Hematopoietic multipotent progenitor cell treated with erythropoietin and hydrocortisone succinate and interleukin-3 and kit ligand, for 17 days (in vitro differentiated cells): Measurements from ENCODE around the gene FOXL1.

Source experiments
- DNase-seq: peaks from one replicate; pipeline ENCODE4 v3.0.0-alpha.2; 2015; ENCODE audit warnings: low spot score

Gene FOXL1

DNA sequence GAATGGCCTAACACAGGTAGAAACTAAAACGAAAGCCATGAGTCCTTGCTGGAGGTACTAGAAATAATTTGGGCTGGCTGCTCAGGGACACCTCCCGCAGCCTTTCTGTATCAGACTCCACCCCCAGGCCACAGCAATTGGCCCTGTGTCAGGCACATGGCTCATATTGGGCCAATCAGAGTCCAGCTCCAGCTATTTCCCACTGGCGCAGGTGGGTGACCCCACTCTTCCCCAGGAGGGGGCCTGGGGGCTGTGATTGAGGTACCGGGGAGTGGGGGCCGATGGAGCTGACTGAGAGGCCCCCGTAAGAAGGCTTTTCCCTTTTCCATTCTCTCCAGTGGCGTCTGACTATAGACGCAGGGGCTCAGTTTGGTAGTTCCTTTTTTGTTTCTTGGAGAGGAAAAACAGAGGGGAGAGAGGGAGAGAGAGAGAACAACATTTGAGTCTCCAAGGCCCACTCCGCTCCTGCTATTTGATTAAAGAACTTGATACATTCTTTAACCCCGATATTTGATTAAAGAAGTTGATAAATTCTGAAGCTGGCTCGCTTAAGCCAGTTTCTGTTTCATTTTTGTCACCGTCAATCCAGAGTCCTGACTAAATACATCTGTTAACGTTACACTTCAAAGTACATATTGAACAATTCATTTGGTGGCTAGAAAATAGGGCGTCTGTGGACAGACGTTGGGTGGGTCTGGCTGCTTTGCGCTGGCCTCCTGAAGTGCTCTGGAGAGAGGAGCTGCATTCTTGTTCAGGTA is 26.3 kb downstream of the FOXL1 start:
- no peak for DNase-seq

DNA sequence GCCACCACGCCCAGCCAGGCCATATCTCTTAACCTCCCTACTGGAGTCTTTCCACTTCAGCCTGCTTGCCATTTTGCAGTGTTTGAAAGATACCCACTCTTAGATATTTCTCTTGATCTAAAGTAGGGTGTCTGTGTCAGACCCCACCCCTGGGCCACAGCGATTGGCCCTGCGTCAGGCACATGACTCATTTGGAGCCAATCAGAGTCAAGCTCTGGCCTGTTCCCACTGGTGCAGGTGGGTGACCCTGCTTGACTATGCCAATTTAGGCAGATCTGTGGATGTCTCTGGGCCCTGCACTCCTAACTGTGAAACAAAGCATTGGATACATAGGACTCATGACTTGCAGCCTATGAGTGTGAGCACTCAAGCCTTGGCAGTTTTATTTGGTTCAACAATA is 27.6 kb downstream of the FOXL1 start:
- DNase-seq, result no peak

DNA sequence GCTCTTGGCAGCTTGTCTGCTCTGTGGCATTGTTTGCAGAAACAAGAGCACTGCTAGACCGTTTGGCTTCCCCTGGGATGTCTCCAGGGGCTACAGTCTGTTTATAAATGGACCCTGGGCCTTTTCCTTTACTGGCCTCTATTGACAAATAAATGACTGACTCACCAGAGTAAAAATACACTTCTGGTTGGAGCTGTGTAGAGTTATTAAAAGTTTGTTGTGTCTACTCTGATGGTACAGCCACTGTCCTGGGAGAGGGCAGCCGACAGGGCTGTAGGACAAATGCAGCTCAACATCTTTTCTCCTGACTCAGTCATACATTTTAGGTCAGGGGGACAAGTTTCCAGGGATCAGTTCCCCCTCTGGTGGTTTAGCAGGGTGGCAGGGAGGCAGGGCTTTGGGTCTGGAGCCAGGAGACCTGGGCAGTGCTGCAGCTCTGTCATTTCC is 30.0 kb downstream of the FOXL1 start:
- DNase-seq, result no peak

DNA sequence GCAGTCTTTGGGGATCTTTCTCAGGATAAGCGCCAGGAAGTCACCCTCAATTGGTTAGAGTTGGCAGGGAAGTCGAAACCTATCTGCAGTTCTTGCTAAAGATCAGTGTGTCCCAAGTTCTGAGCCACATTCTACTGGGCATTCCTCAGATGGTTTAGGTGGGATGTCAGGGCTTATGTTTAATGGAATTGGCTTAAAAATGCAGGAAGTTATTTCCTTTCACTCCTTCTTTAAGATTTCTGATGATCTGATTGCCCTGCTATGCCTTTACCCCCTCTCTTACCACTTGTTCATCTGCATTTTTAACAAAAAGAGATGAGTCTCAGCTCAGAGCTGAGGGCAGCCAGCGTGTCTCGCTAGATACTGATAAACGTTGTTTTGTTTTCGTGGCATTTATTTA is 30.8 kb downstream of the FOXL1 start:
- no peak for DNase-seq

DNA sequence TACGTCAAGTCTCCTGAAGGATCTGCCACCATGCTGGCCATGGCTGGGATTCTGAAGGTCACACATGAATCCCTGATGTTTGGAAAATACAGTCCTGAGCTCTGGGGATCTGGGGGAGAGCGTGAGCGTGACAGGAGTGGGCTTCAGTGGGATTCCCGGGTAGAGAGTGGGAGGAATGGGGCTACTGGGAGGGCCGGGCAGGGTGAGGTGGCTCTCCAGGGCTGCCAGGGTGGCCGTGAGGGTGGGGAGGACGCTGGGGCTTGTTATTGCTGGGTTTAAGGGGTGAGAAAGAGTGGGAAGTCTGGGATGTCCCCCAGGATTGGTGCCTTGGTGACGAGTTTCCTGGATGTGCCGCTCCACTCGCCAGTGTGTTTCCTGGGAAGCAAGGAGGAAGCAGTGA is 31.3 kb downstream of the FOXL1 start:
- DNase-seq, result no peak

DNA sequence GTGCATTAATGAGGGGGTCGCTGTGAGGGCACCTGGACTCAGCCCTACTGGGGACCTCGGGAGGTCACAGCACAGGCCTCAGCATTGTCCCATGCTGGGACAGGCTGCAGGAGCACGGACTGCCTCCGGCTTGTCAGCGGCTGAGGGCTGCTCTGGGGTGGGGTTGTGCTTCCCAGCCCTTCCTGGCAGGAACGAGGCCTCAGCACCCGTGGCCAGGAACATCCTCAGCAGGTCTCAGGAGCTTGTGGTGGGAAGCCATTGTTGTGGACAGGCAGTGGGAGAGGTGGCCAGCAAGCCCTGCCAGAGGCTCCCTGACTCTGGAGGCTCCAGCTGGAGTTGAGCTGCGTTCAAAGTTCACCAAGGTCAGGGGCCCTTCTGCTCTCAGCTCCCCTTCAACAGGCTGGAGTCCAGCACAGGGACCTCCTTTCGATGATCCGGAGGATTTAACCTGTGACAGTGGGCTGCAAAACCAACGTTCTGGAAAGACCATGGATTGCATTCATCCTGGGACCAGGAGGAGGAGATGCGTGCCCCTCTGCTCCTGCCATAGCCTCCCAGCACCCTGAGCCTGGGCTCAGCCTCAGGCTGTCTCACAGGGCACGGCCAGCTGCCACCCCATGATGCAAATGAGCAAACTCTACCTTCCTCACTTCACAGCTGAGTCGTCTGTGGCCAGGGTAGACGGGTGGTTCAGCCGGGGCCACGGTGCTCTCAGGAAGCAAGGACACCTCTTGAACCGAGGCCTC is 32.6 kb downstream of the FOXL1 start:
- DNase-seq, result no peak

DNA sequence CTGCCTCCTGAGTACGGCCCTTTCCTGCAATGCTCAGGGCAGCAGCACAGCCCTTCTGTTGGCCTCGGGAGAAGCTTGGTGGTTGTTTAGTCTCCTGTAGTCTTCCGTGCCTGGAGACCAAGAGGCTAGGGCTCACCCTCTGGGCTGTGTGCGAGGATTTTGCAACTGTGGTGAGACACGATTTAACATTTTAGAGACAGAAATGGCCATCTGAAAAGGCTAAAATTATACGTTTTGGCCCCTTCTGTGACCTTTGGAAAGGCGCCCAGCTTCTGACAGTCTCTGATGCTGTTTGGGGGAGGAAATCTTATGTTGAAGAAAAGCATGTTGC is 33.1 kb downstream of the FOXL1 start:
- no peak for DNase-seq

DNA sequence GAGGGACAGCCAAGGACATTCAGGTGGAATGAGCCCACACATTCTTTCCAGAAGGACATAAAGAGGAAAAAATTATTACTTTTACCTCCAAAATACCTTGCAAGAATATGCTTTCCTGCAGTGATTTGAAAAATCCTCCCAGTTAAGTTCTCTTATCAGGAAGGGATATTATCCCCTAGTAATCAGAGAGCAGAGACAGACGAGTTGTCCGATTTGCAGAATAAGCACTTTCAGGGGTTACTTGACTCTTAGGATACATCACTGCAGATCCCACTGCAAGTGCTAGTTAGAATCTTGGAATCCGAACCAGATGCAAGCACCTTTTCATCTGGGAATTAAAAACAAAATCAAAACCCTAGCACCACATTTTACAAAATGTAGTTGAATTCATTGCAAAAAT is 33.6 kb downstream of the FOXL1 start:
- DNase-seq, result no peak

DNA sequence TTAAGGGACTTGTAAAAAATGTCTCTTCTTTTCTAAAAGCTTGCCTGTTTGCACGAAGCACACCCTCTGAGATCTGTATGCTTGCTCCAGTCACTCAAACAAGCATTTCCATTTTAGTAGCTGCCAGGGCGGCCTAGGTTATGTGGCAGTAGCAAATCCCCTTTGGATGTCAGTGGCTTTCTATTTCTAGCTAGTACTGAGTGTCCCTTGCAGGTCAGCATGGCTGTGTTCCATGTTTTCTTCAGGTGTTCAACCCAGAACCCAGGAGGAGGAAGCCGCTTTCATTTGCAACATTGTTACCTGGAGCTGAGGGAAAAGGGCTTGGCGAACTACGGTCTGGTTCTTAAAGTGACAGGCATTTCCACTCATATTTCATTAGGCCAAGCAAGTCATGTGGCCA is 36.4 kb downstream of the FOXL1 start:
- DNase-seq, result no peak

DNA sequence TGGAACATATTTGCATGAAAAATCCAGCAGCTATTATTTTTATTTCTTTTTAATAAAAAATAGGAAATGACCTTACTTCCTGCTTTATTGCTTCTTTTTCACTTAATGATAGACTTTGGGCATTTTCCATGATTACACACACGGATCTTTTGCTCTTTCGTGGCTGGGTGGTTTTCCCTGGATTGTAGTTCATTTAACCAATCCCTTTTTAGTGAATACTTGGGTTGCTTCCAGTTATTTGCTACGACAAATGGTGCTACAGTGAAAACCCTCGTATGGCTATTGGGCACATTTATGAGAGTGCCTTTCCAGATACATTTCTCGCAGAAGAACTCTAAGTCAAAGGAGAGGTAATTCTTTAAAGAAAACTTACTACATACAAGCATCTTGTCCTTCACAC is 38.6 kb downstream of the FOXL1 start:
- DNase-seq, result no peak

DNA sequence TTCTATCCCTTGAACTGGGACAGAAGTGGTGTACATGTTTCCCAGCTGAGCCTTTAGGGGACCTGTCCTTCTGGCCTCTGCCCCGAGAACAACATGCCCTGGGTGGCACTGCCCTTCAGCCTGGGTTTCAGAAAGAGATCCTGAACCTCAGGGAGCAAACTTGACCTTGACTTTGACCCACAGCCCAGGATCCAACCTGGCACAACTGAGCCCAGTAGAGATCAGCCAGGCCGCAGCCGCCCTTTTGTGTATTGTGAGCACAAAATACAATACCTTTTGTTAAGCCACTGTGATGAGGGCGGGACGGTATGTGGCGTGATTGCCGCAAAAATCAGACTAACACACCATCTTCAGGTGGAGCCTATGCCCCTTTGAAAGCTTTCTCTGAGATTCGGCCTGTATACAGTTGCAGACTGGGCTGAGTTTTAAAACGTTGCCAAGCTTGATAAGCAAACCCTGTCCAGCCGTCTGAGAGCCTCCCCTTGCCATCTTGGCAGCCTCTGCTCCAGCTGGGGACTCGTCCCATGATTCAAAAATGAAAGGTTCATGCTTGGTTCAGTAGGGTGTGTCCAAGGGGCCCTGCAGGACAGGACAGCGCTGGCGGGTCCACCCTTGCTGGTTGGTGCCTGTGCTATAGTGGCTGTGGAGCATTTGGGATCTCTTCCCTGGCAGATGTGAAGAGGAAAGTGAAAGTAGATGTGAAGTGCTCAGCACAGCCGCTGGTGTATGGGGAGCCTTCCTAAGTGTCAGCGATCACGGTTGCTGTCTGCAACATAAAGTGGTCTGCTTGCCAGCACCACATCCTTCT is 40.3 kb downstream of the FOXL1 start:
- no peak for DNase-seq

DNA sequence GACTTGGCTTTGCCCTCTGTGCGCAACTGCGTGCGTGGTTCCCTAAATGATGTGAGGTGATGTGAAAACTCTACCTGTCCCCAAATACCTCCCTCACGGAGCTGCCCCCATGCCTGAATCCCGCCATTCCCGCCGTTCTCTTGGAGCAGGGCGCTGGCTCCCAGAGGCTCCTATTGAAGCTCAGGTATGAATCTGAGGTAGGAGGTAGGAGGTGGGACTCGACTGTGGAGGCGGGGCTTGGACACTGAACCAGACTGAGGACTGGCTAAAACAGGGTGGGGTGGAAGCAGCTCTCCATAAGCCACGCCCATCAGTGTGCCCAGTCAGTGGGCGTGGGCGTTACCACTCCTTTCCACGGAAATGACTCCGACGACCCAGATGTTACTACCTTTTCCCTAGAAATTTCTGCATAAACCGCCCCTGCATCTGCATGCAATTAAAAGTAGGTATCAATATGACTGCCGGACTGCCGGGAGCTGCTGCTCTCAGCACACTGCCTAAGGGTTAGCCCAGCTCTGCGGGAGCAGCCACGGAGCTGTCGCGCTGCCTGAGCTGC is 41.0 kb downstream of the FOXL1 start:
- DNase-seq, result no peak

DNA sequence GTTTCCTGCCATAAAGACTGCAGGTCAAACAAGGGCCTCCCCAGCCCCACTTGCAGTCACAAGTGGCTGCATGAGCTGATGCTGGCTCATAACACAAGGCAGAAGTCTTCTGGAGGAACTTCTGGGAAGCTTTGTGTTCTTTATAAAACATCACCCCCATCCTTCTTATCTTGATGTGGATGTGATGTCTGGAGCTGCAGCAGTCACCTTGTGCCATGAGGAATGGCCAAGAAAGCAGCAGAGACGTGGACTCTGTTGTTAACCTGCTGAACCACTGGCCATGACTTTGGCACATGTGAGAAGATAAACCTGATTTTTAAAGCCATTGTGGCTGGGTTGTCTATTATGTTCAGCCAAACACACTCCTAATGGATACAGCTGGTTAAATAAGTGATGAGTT is 41.8 kb downstream of the FOXL1 start:
- no peak for DNase-seq

DNA sequence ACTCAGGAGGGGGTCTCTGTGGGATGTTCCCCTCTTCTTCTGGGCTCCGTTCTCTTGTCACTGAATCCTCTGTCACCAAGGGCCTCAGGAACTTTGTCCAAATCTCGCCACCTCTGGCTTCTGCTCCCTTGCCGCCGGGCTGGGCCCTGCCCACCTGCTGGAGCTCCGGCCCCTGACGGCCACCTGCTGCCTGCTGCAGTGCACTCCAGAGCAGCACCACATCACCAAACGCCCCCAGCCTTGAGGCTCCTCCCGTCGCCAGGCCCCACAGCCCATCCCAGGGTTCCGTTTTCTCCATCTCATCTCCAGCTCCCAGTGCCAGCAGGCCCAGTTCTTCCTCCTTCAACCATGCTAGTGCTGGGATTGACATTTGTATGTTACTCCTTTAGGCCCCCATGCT is 43.6 kb downstream of the FOXL1 start:
- no peak for DNase-seq

DNA sequence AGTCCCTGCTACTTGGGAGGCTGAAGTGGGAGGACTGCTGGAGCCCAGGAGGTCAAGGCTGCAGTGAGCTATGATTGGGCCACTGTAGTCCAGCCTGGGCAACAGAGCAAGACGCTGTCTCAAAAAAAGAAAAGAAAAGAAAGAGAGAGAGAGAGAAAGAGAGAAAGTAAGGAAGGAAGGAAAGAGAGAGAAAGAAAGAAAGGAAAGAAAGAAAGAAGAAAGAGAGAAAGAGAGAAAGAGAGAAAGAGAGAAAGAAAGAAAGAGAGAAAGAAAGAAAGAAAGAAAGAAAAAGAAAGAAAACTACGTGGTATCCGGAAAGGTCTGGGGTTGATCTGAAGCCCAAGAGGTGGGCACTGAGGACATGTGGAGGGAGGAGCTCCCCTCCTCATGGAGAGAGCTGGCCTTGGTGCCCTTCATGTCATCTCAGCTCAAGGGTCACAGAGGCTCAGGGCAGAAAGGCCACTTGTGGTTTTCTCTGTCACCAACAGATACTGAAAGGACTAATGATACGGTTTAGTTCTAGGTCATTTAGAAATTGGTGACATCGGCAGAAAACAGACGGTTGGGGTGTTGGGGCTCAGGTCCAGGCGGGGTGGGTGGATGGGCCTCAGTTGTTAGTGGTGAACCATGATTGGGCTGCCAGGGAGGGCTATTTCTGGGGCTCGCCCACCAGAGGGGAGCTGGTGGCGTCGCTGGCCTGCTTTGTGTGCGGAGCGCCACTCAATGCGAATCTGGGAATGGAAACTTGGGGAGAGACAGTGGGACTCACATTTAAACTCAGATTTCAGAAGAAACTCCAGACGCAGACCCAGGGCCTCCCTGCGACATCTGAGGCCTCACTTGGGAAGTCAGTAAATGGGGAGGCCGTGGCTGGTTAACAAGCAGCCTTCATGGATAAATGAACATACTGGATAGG is 44.6 kb downstream of the FOXL1 start:
- no peak for DNase-seq

DNA sequence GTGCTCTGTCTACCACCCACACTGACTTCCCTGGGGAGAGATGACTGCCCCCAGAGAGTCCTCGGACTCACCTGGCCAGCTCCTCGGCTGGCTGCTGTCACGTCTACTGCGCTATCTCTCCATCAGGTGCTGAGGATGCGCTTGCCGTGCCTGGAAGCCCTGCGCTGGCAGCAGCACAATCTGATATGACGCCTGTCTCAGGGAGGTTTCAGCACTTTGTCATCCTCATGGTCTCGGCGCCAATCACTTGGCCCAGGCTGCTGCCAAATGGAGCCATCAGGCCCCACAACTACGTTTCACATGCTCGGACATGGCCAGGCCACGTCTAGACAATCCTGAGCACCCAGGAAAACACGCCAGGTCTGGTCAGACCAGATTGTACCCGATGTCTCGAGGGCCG is 46.7 kb downstream of the FOXL1 start:
- no peak for DNase-seq

DNA sequence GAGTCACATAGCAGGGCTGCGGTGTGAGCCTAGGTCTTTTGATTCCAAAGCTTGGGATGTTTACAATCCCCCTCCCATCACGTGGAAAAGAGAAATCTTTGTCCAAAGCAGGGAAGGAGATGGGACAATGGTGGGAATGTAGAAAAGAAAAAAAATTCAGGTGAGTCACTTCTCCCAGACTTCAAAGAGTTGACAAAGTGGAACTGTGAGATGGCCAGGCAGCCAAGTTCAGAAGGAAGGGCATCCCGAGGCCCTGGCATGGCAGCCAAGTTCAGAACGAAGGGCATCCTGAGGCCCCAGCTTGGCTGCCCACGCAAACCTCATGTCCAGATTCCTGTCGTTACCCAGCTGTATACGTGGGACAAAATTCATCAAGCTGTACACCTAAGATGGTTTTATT is 47.5 kb downstream of the FOXL1 start:
- no peak for DNase-seq

DNA sequence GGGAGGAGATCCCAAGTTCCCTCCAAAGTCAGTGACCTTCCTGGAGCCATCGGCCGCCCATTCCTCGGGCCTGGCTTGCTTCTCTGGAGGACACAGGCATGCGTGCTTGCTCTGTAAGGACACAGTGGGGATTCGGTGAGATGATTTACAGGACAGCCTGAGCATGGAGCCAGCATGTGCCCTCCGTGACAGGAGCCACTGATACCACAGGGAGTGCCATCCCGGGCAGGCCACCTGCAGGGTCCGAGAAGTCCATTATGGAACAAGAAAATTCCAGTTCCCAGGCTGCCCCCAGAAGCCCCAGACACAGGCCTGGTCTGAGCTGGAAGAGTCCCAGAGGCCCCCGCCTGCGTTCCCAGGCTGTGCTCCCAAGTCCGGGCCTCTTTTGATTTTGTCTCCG is 47.9 kb downstream of the FOXL1 start:
- DNase-seq, result no peak

DNA sequence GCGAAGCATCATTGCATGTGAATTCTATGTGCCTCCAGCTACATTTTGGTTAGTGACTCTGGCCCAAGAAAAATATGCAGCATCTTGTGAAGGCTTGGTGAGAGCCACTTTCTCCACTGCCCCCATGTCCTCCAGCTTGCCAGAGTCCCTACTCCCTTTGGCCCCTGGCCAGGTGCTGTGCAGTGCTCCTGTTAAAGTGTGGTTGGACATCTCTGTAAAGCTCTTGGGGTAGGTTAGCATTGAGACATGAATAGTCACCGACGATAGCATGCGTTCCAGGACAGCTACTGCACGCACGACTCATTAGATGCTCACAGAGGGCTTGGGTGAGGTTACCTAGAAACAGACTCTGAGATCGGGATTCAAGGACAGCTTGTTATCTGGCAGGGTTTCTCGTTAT is 48.6 kb downstream of the FOXL1 start:
- no peak for DNase-seq

DNA sequence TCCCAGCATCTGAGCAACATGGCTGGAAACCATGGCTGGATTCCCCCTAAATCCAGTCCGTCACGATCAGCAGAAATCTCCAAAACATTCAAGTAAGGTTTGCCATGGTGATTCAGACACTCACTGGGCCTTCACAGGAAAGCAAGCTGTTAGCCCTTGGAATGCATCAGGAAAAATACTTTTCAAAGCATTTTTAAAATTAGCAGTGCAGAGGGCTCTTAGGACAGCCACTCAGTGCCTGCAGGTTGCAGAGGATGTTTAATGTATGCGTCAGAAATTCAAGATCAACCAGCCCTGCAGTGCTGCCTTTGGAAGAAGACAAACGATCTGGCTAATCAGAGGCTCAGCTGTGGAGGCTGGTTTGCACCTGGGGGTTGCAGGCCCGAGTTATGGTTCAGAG is 50.3 kb downstream of the FOXL1 start:
- DNase-seq, result no peak

DNA sequence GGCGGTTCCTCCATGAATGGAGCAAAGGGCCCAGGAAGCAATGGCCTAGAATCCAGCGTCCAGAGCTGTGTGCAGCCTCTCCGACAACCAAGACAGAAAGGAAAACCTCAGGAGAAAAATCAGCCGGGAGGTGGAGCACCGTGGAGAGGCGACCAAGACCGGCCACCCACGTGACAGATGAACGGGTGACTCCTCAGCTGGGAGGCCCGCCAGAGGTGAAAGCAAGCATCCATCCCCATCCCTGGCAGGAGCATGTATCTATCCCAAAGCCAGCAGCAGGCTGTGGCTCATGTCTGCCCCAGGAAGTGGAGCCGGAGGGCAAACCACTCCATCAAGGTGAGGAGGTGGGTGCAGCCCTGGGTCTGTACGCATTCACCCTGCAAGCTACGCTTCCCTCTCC is 52.1 kb downstream of the FOXL1 start:
- no peak for DNase-seq

DNA sequence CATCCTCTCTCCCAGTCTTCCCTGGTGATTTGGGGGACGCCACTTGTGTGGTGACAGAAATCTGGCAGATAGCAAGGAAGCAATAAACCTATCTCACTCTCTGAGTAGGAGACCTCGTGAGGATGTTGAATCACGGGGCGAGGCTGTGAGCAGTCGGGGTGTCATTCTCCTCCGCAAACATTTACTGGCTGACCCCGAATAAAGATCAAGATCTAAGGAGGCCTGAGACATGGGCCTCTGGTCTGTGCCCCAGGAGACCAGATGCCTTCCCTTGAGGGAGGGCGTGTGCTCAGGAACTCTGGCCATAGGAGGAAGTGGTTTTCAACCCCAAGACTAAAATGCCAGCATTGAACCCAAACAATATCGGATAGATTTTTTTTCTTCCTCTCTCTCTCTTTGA is 53.1 kb downstream of the FOXL1 start:
- no peak for DNase-seq
